ENCODE measurements around the gene PDIA2.

DNA sequence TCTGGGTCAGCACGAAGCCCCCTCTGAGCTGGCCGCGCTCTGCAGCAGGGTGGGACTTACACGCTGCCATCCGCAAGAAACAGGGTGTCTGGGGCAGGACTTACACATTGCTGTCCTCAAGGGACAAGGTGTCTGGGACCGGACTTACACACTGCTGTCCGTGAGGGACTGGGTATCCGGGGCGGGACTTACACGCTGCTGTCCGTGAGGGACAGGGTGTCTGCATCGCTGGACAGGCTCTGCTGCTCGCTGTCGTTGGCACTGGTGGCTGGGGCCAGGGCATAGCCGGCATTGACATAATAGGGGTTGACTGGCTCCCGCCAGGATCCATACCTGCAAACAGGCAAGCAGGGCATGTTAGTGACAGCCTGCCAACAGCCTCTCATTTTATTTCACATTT is 31.4 kb downstream of the PDIA2 start:
- TF ChIP-seq, protein P1, sequence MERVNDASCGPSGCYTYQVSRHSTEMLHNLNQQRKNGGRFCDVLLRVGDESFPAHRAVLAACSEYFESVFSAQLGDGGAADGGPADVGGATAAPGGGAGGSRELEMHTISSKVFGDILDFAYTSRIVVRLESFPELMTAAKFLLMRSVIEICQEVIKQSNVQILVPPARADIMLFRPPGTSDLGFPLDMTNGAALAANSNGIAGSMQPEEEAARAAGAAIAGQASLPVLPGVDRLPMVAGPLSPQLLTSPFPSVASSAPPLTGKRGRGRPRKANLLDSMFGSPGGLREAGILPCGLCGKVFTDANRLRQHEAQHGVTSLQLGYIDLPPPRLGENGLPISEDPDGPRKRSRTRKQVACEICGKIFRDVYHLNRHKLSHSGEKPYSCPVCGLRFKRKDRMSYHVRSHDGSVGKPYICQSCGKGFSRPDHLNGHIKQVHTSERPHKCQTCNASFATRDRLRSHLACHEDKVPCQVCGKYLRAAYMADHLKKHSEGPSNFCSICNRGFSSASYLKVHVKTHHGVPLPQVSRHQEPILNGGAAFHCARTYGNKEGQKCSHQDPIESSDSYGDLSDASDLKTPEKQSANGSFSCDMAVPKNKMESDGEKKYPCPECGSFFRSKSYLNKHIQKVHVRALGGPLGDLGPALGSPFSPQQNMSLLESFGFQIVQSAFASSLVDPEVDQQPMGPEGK (CRISPR knock-in tag; IDR thresholded peaks at IDR 0.05; ENCODE audit: borderline replicate concordance): no peak
- TF ChIP-seq PPARA (CRISPR knock-in tag; IDR thresholded peaks at IDR 0.05; ENCODE audit: borderline replicate concordance): no peak

Data from SK-N-SH treated with all-trans-retinoic acid at 6 μM for 48 hours (cell line).